K562 (cell line): ENCODE data around the gene PLRG1. TPM values are rescaled to one million over a fixed set of nuclear protein-coding genes. Genes with fewer than 3 reads are reported as not detected.

Source experiments
- ATAC-seq: fragments of 200-7000 bp; cut with Tn5 transposase; 3 replicates; pipeline ENCODE4 v1.9.1; 2020; ENCODE audit warnings: moderate library complexity
- BruUV-seq: library from RNA; stranded (reverse); fragments of 400-500 nt; replicated peaks from 2 replicates; lab custom pipeline; 2021; lab: Mats Ljungman, UMichigan
- CTCF ChIA-PET: fragments of 300-600 bp; formaldehyde crosslinking; extraction: SDS; loops from one replicate; lab custom pipeline; 2021; ENCODE audit warnings: low intra/inter-chr PET ratio; lab: Yijun Ruan, JAX
- POLR2A ChIA-PET: fragments of 300-600, 350-650 bp; sonication (Branson Sonifier 250); formaldehyde crosslinking; extraction: SDS; loops from one replicate; lab custom pipeline; 2021; ENCODE audit warnings: antibody characterized with exemption, inconsistent platforms; lab: Yijun Ruan, JAX
- DNase-seq, 4 experiments: peaks; one replicate each; pipeline versions ENCODE4 v3.0.0 to v3.0.0-alpha.2; 2011 to 2018; ENCODE audit warnings: low spot score in 3 of 4, mixed read lengths in 3 of 4; ENCODE audit errors: extremely low read depth in 1 of 4
- FAIRE-seq: peaks from 2 replicates; lab custom pipeline; 2011; peaks lifted over from hg19 to GRCh38; lab: Jason Lieb, UNC
- H2AFZ ChIP-seq: 2 replicates; pipeline ENCODE4 v1.6.0; 2011; ENCODE audit warnings: low read depth, low read length, control low read depth, inconsistent platforms
- H3K27ac ChIP-seq: fragments of 200-600 bp; 3 replicates; pipeline ENCODE4 v1.8.0; 2011; ENCODE audit warnings: low read depth, mild to moderate bottlenecking, control low read depth, inconsistent platforms, low read length, moderate library complexity, mixed read lengths; ENCODE audit errors: extremely low read depth
- H3K27me3 ChIP-seq, 2 experiments: fragments of 300-600 bp in 1 of 2; 2 replicates in 1 of 2; 3 replicates in 1 of 2; pipeline versions ENCODE4 v1.6.0 to v1.8.0; 2011; ENCODE audit warnings: inconsistent platforms in 2 of 2, low read length in 2 of 2, mild to moderate bottlenecking in 1 of 2, mixed read lengths in 1 of 2, moderate library complexity in 1 of 2; ENCODE audit not compliant: control insufficient read depth in 2 of 2, insufficient read depth in 2 of 2
- H3K36me3 ChIP-seq: fragments of 300-600 bp; 3 replicates; pipeline ENCODE4 v1.8.0; 2011; ENCODE audit warnings: mild to moderate bottlenecking, low read length, inconsistent platforms; ENCODE audit not compliant: control insufficient read depth, insufficient read depth
- H3K4me1 ChIP-seq, 2 experiments: fragments of 200-600 bp in 1 of 2; replicated peaks in 1 of 2; 2 replicates in 1 of 2; 3 replicates in 1 of 2; pipeline versions ENCODE4 v1.5.1 to v1.8.0; 2011; ENCODE audit warnings: inconsistent platforms in 2 of 2, low read length in 2 of 2, mild to moderate bottlenecking in 1 of 2, mixed read lengths in 1 of 2, moderate library complexity in 1 of 2; ENCODE audit not compliant: control insufficient read depth in 2 of 2, insufficient read depth in 2 of 2
- H3K4me2 ChIP-seq: 2 replicates; pipeline ENCODE4 v1.6.1; 2011; ENCODE audit warnings: low read length, control low read depth, inconsistent platforms, mixed read lengths; ENCODE audit not compliant: insufficient read depth
- H3K4me3 ChIP-seq: fragments of 200-600 bp; sonication (generic), shearing (Covaris generic); 2 replicates; pipeline ENCODE4 v1.5.1; 2016; ENCODE audit warnings: control low read depth, inconsistent platforms
- H3K79me2 ChIP-seq: fragments of 200-600 bp; 3 replicates; pipeline ENCODE4 v1.8.0; 2011; ENCODE audit warnings: low read length, inconsistent platforms; ENCODE audit not compliant: control insufficient read depth, insufficient read depth
- H3K9ac ChIP-seq, 2 experiments: 2 replicates each; pipeline versions ENCODE4 v1.6.0 to v1.6.1; 2011; ENCODE audit warnings: low read depth in 2 of 2, low read length in 2 of 2, control low read depth in 1 of 2, inconsistent platforms in 1 of 2, mild to moderate bottlenecking in 1 of 2, mixed read lengths in 1 of 2; ENCODE audit not compliant: insufficient read depth in 1 of 2
- H3K9me1 ChIP-seq: one replicate; pipeline ENCODE4 v1.6.0; 2011; ENCODE audit warnings: inconsistent platforms, mild to moderate bottlenecking, low read length, moderate library complexity; ENCODE audit not compliant: control insufficient read depth, insufficient read depth
- H3K9me3 ChIP-seq: replicated peaks from 2 replicates; pipeline ENCODE4 v1.5.1; 2011; ENCODE audit warnings: low read depth, low read length, inconsistent platforms; ENCODE audit not compliant: control insufficient read depth, insufficient read depth
- H4K20me1 ChIP-seq: replicated peaks from 2 replicates; pipeline ENCODE4 v1.6.1; 2011; ENCODE audit warnings: low read length, inconsistent platforms, mixed read lengths; ENCODE audit not compliant: control insufficient read depth, insufficient read depth
- CBX3 ChIP-seq, 2 experiments: IDR thresholded peaks; 1 replicate in 1 of 2; 2 replicates in 1 of 2; pipeline ENCODE4 v1.6.1; 2012; ENCODE audit warnings: inconsistent platforms in 2 of 2, low read length in 2 of 2, borderline replicate concordance in 1 of 2, control low read depth in 1 of 2
- FOXK2 ChIP-seq, 2 experiments: fragments of 450-650 bp; IDR thresholded peaks in 1 of 2; conservative IDR thresholded peaks in 1 of 2; 2 replicates each; pipeline ENCODE4 v1.6.1; 2016; ENCODE audit warnings: low read depth in 2 of 2, mild to moderate bottlenecking in 1 of 2
- KDM1A ChIP-seq, 2 experiments: fragments of 450-650 bp; IDR thresholded peaks; 2 replicates each; pipeline ENCODE4 v1.6.1; 2016; ENCODE audit warnings: mild to moderate bottlenecking in 2 of 2
- RAD21 ChIP-seq, 2 experiments: fragments of 250-450 bp in 1 of 2; fragments of 450-650 bp in 1 of 2; sonication (Bioruptor Pico) in 1 of 2; formaldehyde crosslinking in 1 of 2; IDR thresholded peaks in 1 of 2; conservative IDR thresholded peaks in 1 of 2; 2 replicates each; pipeline versions ENCODE4 v1.4.0 to v1.8.0; 2020 to 2022; ENCODE audit warnings: mild to moderate bottlenecking in 2 of 2, moderate library complexity in 1 of 2
- SMC3 ChIP-seq: conservative IDR thresholded peaks from 2 replicates; pipeline ENCODE4 v1.6.1; 2011; ENCODE audit warnings: low read depth, low read length, improper control_type of control experiment; ENCODE audit not compliant: insufficient read depth
- STAT5A ChIP-seq: IDR thresholded peaks from 2 replicates; pipeline ENCODE4 v1.6.1; 2012; ENCODE audit warnings: low read length, inconsistent platforms, borderline replicate concordance
- THRB ChIP-seq: fragments of 450-650 bp; formaldehyde crosslinking; conservative IDR thresholded peaks from 2 replicates; pipeline ENCODE4 v1.4.0; 2022; ENCODE audit warnings: mild to moderate bottlenecking, missing genetic modification characterization
- ZNF23 ChIP-seq: fragments of 250-450 bp; sonication (Bioruptor Pico); IDR thresholded peaks from 2 replicates; pipeline ENCODE4 v1.4.0; 2020; ENCODE audit warnings: mild to moderate bottlenecking
- WGBS: fragments of 100-300 bp; shearing (Covaris generic); methylation state at CpG from one replicate; pipeline ENCODE4 v1.1.6; 2016; ENCODE audit warnings: low coverage, mixed read lengths; ENCODE audit not compliant: insufficient coverage; ENCODE audit errors: missing lambda C conversion rate; 5-methylcytosine and 5-hydroxymethylcytosine counted together
- in situ Hi-C: fragments of 300-500 bp; cut with MboI; formaldehyde crosslinking; loops from 4 replicates; pipeline ENCODE4 v1.15.0; 2018; ENCODE audit warnings: inconsistent platforms, mixed read lengths
- intact Hi-C: fragments of 100-400 bp; cut with micrococcal nuclease; formaldehyde crosslinking; loops from 2 replicates; pipeline ENCODE4 v1.14.2; 2022
- polyA plus RNA-seq, 8 experiments: library from polyadenylated mRNA; depleted of rRNA in 4 of 8; stranded (reverse) in 5 of 8; unstranded in 3 of 8; fragments of >200 nt; fragmentation: Nextera tagmentation in 2 of 8; fragmentation: Illumina TruSeq in 1 of 8; extraction: Ambion mirVana in 2 of 8; extraction: Trizol in 1 of 8; gene quantifications; 2 replicates each; pipeline versions ENCODE4 v1.2.1 to v1.2.3, GENCODE V29; 2011 to 2014; ENCODE audit warnings: inconsistent platforms in 1 of 8, missing spikeins in 1 of 8
- total RNA-seq, 7 experiments: library from RNA; depleted of rRNA in 6 of 7; stranded (reverse); fragments of >200 nt in 6 of 7; fragmentation: Illumina TruSeq in 2 of 7; extraction: Trizol in 2 of 7; gene quantifications; 2 replicates each; pipeline versions ENCODE4 v1.2.1 to v1.2.3, GENCODE V29; 2011 to 2021; ENCODE audit warnings: low replicate concordance in 1 of 7
- TF ChIP-seq, protein P1 (sequence below): fragments of 450-650 bp; formaldehyde crosslinking; IDR thresholded peaks from 2 replicates; pipeline ENCODE4 v1.4.0; 2020; ENCODE audit warnings: mild to moderate bottlenecking, moderate library complexity
- TF ChIP-seq, protein P2 (sequence below), 2 experiments: IDR thresholded peaks; 2 replicates each; pipeline ENCODE4 v1.6.1; 2012; ENCODE audit warnings: improper control_type of control experiment in 2 of 2, low read depth in 2 of 2, low read length in 2 of 2, borderline replicate concordance in 1 of 2

PLRG1 gene
- total and polyA plus RNA-seq, 9 of the 15 experiments (the other 6 are each of a cell fraction or from before 2014, with no cell fraction given): 48.0 to 248 (median 120) TPM

GRCh38 chr4:154506253-154506652, 43.9 kb downstream of the PLRG1 start:
- ChIA-PET CTCF (interaction anchor here (0.6 to 2.6 kb wide), 5 partner anchors 105 to 177 kb away, joined by 3 to 24 read pairs (median 4); no protein-coding TSS in a partner anchor), POLR2A (interaction anchor here (1.9 kb wide), 1 partner anchor 11 kb away, joined by 4 read pairs; no protein-coding TSS in a partner anchor)
- DNase-seq (peak; percentile 29 to 72 (median 42)), ATAC-seq (peak; percentile 84), FAIRE-seq (peak; percentile 90)
- Histone ChIP-seq H3K9ac (no peak overlapping the region), H3K27ac (no peak overlapping the region), H3K36me3 (no peaks in the 10 kb centered on the region), H2AFZ (0 out of 2 replicates have a peak overlapping the region, but pooled peaks have one; percentile 33), H3K4me3 (no peak overlapping the region), H3K9me3 (no peaks in the 10 kb centered on the region), H3K9me1 (no peaks in the 10 kb centered on the region), H3K79me2 (no peaks in the 10 kb centered on the region), H3K4me2 (no peak overlapping the region), H3K4me1 (no peaks in the 10 kb centered on the region), H3K27me3 (no peaks in the 10 kb centered on the region), H4K20me1 (no peaks in the 10 kb centered on the region)
- in situ Hi-C loops (loop anchor here (5.0 kb wide), 1 partner anchor 169 kb away; no protein-coding TSS in a partner anchor), intact Hi-C loops (loop anchor here (1.0 to 2.0 kb wide), 4 partner anchors 89 to 177 kb away; no protein-coding TSS in a partner anchor)
- no TSS peak for BruUV-seq
- WGBS: 9% methylated on average over 2 of the region's 2 CpGs
- TF ChIP-seq THRB (CRISPR knock-in tag): no peak
- TF ChIP-seq CBX3 (IDR thresholded peaks at IDR 0.05; ENCODE audit: borderline replicate concordance in 1 of 2, low read length in 2 of 2): 0 out of 3 replicates have a peak, but pooled peaks of 1 of the 2 experiments have one; percentile 37
- TF ChIP-seq RAD21 (CRISPR knock-in tag; conservative IDR thresholded peaks at IDR 0.05 in 1 of 2, IDR thresholded peaks at IDR 0.05 in 1 of 2): peak; percentile 86 to 88
- TF ChIP-seq SMC3: peak; percentile 73; the same call in 1 of the 2 replicates
- TF ChIP-seq, protein P1, sequence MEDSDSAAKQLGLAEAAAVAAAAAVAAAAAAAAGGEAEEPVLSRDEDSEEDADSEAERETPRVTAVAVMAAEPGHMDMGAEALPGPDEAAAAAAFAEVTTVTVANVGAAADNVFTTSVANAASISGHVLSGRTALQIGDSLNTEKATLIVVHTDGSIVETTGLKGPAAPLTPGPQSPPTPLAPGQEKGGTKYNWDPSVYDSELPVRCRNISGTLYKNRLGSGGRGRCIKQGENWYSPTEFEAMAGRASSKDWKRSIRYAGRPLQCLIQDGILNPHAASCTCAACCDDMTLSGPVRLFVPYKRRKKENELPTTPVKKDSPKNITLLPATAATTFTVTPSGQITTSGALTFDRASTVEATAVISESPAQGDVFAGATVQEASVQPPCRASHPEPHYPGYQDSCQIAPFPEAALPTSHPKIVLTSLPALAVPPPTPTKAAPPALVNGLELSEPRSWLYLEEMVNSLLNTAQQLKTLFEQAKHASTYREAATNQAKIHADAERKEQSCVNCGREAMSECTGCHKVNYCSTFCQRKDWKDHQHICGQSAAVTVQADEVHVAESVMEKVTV (CRISPR knock-in tag): peak; percentile 57; the same call in 1 of the 2 replicates
- no peak for TF ChIP-seq KDM1A (IDR thresholded peaks at IDR 0.05)
- TF ChIP-seq STAT5A: no peak
- TF ChIP-seq, protein P2, sequence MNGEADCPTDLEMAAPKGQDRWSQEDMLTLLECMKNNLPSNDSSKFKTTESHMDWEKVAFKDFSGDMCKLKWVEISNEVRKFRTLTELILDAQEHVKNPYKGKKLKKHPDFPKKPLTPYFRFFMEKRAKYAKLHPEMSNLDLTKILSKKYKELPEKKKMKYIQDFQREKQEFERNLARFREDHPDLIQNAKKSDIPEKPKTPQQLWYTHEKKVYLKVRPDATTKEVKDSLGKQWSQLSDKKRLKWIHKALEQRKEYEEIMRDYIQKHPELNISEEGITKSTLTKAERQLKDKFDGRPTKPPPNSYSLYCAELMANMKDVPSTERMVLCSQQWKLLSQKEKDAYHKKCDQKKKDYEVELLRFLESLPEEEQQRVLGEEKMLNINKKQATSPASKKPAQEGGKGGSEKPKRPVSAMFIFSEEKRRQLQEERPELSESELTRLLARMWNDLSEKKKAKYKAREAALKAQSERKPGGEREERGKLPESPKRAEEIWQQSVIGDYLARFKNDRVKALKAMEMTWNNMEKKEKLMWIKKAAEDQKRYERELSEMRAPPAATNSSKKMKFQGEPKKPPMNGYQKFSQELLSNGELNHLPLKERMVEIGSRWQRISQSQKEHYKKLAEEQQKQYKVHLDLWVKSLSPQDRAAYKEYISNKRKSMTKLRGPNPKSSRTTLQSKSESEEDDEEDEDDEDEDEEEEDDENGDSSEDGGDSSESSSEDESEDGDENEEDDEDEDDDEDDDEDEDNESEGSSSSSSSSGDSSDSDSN (IDR thresholded peaks at IDR 0.05; ENCODE audit: borderline replicate concordance in 1 of 2, low read depth in 2 of 2, low read length in 2 of 2): no peak
- TF ChIP-seq FOXK2 (conservative IDR thresholded peaks at IDR 0.05 in 1 of 2, IDR thresholded peaks at IDR 0.05 in 1 of 2; ENCODE audit: low read depth in 2 of 2): peak; percentile 40 to 76
- TF ChIP-seq ZNF23 (CRISPR knock-in tag): no peak
